K562 (cell line): ENCODE results near the gene PPP1R37. TPM values are rescaled to one million over a fixed set of nuclear protein-coding genes. Genes with fewer than 3 reads are reported as not detected.

ENCODE experiments used
- ATF6 ChIP-seq: sonication (generic); formaldehyde crosslinking; IDR thresholded peaks from 2 replicates; pipeline ENCODE4 v1.4.0; 2020; ENCODE audit warnings: mild to moderate bottlenecking, missing genetic modification reagents
- CREB1 ChIP-seq, 2 experiments: sonication (generic) in 1 of 2; formaldehyde crosslinking in 1 of 2; IDR thresholded peaks; 2 replicates each; pipeline versions ENCODE4 v1.6.1 to v1.8.0; 2012 to 2022; ENCODE audit warnings: inconsistent platforms in 1 of 2, mild to moderate bottlenecking in 1 of 2, missing genetic modification reagents in 1 of 2, moderate library complexity in 1 of 2
- MECOM ChIP-seq: fragments of 250-450 bp; sonication (Bioruptor Pico); IDR thresholded peaks from 2 replicates; pipeline ENCODE4 v1.8.0; 2022; ENCODE audit warnings: inconsistent platforms
- SMAD4 ChIP-seq: fragments of 250-450 bp; sonication (Bioruptor Pico); conservative IDR thresholded peaks from 2 replicates; pipeline ENCODE4 v1.8.0; 2021; ENCODE audit warnings: inconsistent platforms, mild to moderate bottlenecking, moderate library complexity
- STAG1 ChIP-seq: sonication (generic); formaldehyde crosslinking; IDR thresholded peaks from 2 replicates; pipeline ENCODE4 v1.5.0; 2020; ENCODE audit warnings: missing genetic modification reagents, borderline replicate concordance
- polyA plus RNA-seq, 8 experiments: library from polyadenylated mRNA; depleted of rRNA in 4 of 8; stranded (reverse) in 5 of 8; unstranded in 3 of 8; fragments of >200 nt; fragmentation: Nextera tagmentation in 2 of 8; fragmentation: Illumina TruSeq in 1 of 8; extraction: Ambion mirVana in 2 of 8; extraction: Trizol in 1 of 8; gene quantifications; 2 replicates each; pipeline versions ENCODE4 v1.2.1 to v1.2.3, GENCODE V29; 2011 to 2014; ENCODE audit warnings: inconsistent platforms in 1 of 8, missing spikeins in 1 of 8
- total RNA-seq, 7 experiments: library from RNA; depleted of rRNA in 6 of 7; stranded (reverse); fragments of >200 nt in 6 of 7; fragmentation: Illumina TruSeq in 2 of 7; extraction: Trizol in 2 of 7; gene quantifications; 2 replicates each; pipeline versions ENCODE4 v1.2.1 to v1.2.3, GENCODE V29; 2011 to 2021; ENCODE audit warnings: low replicate concordance in 1 of 7
- TF ChIP-seq, protein P1 (sequence below): fragments of 450-650 bp; IDR thresholded peaks from 2 replicates; pipeline ENCODE4 v1.6.1; 2018; ENCODE audit not compliant: partially characterized antibody
- TF ChIP-seq, protein P2 (sequence below), 2 experiments: fragments of 450-650 bp in 1 of 2; sonication (generic) in 1 of 2; formaldehyde crosslinking in 1 of 2; IDR thresholded peaks; 2 replicates each; pipeline versions ENCODE4 v1.7.1 to v1.9.0; 2016 to 2022; ENCODE audit warnings: inconsistent platforms in 1 of 2, mild to moderate bottlenecking in 1 of 2, missing genetic modification reagents in 1 of 2
- TF ChIP-seq, protein P3 (sequence below), 3 experiments: fragments of 200-800 bp in 1 of 3; sonication (Bioruptor generic) in 1 of 3; sonication (generic) in 1 of 3; formaldehyde crosslinking in 1 of 3; IDR thresholded peaks; 2 replicates each; pipeline versions ENCODE4 v1.6.1 to v1.8.0; 2016 to 2022; ENCODE audit warnings: mild to moderate bottlenecking in 2 of 3, missing compliant biosample characterization in 2 of 3, missing genetic modification characterization in 2 of 3, missing genetic modification reagents in 1 of 3

Gene PPP1R37
- total and polyA plus RNA-seq, 9 of the 15 experiments (the other 6 are each of a cell fraction or from before 2014, with no cell fraction given) = 0.04 to 20.3 (median 7.3) TPM

DNA sequence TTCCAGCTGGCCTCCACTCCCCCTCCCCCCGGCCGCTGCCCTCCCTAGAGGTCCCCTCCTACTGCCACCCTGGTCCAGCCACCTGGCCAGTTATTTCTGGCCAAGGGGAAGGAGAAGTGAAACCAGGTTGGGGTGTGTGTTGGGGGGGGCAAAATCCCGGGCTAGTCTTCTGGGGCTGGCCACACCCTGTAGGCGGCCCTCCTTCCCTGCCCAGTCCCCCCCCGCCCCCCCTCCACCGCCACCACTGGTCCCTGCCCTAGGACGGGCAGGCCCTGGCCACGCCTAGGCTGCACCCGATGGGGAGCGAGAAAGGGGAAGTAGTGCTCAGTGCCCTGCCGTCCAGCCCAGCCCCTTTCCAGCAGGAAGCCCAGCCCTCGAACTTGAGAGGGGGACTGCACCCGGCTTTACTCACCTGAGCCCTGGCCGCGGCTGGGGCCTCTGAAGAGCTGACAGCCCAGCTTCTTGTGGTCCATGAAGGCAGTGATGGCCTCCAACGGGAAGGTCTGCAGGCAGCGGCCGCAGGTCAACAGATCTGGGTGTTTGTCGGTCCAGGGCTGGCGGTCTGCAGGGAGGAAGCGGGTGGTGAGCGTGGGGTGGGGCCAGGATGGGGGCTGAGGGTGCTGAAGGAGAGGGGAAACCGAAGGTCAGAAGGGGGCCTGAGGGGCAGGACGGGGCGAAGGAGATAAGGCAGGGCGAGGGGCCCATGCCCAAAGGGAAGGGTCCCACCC lies 17.5 kb upstream of the PPP1R37 start (continued):
- TF ChIP-seq, protein P1, sequence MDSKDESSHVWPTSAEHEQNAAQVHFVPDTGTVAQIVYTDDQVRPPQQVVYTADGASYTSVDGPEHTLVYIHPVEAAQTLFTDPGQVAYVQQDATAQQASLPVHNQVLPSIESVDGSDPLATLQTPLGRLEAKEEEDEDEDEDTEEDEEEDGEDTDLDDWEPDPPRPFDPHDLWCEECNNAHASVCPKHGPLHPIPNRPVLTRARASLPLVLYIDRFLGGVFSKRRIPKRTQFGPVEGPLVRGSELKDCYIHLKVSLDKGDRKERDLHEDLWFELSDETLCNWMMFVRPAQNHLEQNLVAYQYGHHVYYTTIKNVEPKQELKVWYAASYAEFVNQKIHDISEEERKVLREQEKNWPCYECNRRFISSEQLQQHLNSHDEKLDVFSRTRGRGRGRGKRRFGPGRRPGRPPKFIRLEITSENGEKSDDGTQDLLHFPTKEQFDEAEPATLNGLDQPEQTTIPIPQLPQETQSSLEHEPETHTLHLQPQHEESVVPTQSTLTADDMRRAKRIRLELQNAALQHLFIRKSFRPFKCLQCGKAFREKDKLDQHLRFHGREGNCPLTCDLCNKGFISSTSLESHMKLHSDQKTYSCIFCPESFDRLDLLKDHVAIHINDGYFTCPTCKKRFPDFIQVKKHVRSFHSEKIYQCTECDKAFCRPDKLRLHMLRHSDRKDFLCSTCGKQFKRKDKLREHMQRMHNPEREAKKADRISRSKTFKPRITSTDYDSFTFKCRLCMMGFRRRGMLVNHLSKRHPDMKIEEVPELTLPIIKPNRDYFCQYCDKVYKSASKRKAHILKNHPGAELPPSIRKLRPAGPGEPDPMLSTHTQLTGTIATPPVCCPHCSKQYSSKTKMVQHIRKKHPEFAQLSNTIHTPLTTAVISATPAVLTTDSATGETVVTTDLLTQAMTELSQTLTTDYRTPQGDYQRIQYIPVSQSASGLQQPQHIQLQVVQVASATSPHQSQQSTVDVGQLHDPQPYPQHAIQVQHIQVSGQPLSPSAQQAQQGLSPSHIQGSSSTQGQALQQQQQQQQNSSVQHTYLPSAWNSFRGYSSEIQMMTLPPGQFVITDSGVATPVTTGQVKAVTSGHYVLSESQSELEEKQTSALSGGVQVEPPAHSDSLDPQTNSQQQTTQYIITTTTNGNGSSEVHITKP = peak; percentile 72
- TF ChIP-seq STAG1 (CRISPR knock-in tag) (0 out of 2 replicates have a peak, but pooled peaks have one; percentile 12), CREB1 (IDR thresholded peaks at IDR 0.05) (no peak), CREB1 (CRISPR knock-in tag; IDR thresholded peaks at IDR 0.05) (0 out of 2 replicates have a peak, but pooled peaks have one; percentile 35), ATF6 (CRISPR knock-in tag) (no peak), MECOM (CRISPR knock-in tag) (no peak), SMAD4 (no peak)
- TF ChIP-seq, protein P2, sequence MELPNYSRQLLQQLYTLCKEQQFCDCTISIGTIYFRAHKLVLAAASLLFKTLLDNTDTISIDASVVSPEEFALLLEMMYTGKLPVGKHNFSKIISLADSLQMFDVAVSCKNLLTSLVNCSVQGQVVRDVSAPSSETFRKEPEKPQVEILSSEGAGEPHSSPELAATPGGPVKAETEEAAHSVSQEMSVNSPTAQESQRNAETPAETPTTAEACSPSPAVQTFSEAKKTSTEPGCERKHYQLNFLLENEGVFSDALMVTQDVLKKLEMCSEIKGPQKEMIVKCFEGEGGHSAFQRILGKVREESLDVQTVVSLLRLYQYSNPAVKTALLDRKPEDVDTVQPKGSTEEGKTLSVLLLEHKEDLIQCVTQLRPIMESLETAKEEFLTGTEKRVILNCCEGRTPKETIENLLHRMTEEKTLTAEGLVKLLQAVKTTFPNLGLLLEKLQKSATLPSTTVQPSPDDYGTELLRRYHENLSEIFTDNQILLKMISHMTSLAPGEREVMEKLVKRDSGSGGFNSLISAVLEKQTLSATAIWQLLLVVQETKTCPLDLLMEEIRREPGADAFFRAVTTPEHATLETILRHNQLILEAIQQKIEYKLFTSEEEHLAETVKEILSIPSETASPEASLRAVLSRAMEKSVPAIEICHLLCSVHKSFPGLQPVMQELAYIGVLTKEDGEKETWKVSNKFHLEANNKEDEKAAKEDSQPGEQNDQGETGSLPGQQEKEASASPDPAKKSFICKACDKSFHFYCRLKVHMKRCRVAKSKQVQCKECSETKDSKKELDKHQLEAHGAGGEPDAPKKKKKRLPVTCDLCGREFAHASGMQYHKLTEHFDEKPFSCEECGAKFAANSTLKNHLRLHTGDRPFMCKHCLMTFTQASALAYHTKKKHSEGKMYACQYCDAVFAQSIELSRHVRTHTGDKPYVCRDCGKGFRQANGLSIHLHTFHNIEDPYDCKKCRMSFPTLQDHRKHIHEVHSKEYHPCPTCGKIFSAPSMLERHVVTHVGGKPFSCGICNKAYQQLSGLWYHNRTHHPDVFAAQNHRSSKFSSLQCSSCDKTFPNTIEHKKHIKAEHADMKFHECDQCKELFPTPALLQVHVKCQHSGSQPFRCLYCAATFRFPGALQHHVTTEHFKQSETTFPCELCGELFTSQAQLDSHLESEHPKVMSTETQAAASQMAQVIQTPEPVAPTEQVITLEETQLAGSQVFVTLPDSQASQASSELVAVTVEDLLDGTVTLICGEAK (IDR thresholded peaks at IDR 0.05) = peak; percentile 57; the same call in 1 of the 2 replicates
- TF ChIP-seq, protein P2 (CRISPR knock-in tag; IDR thresholded peaks at IDR 0.05) = no peak
- TF ChIP-seq, protein P3, sequence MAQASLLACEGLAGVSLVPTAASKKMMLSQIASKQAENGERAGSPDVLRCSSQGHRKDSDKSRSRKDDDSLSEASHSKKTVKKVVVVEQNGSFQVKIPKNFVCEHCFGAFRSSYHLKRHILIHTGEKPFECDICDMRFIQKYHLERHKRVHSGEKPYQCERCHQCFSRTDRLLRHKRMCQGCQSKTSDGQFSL (CRISPR knock-in tag; IDR thresholded peaks at IDR 0.05) = peak; percentile 95
- TF ChIP-seq, protein P3 (tag; IDR thresholded peaks at IDR 0.05) = peak in 1 of 2 experiments; percentile 94; a peak in 2 of 4 replicates
